NCI-H460 (cell line): Measurements from ENCODE around the gene NCOA6. TPM values are rescaled to one million over a fixed set of nuclear protein-coding genes. Genes with fewer than 3 reads are reported as not detected.

Experiments used
- DNase-seq: peaks from one replicate; pipeline ENCODE4 v3.0.0-alpha.2; 2016; ENCODE audit warnings: low read depth; ENCODE audit errors: extremely low read depth
- small RNA-seq, 2 experiments: library from RNA; depleted of rRNA; stranded (forward); fragments of <200 nt; gene quantifications; one replicate each; pipeline ENCODE3, GENCODE V24; 2014
- total RNA-seq: library from RNA; depleted of rRNA; stranded (reverse); fragments of >200 nt; shearing (Covaris generic); gene quantifications from 2 replicates; pipeline ENCODE4 v1.2.3, GENCODE V29; 2014; rRNA removed

Gene NCOA6
- total RNA-seq, 1 experiment from 2014 or later: 10.1 TPM

DNA sequence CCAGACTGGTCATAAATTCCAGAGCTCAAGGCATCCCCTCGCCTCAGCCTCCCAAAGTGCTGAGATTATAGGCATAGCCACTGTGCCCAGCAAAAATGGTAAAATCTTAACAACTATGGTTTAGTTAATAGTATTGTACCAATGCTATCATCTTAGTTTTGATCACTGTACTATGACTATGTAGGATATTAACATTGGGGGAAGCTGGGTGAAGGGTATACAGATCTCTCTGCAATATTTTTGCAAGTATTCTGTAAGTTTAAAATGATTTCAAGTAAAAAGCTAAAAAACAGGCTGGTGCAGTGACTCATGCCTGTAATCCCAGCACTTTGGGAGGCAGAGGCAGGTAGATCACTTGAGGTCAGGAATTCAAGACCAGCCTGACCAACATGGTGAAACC is 156.4 kb downstream of the NCOA6 start:
- DNase-seq: no peak

Small RNA genes lying within 50 kb of the gene (small RNA-seq; reads per million reads assigned to genes)
- gene AL118520.1: 0 reads per million in 2 experiments

Other genes starting within 250 kb of the NCOA6 start
- 34.9 and 38.3 TPM in 2 replicates for gene PIGU, start 148.6 kb downstream of the NCOA6 start, total RNA-seq
- 2.2 and 2.4 TPM in 2 replicates for gene TP53INP2, start 121.3 kb downstream of the NCOA6 start, total RNA-seq
- gene GGT7, start 47.2 kb upstream of the NCOA6 start, total RNA-seq: 3.4 and 3.9 TPM in 2 replicates
- 33.3 and 36.3 TPM in 2 replicates for gene ACSS2, start 51.0 kb upstream of the NCOA6 start, total RNA-seq
- 97.8 and 100.0 TPM in 2 replicates for gene GSS, start 130.2 kb upstream of the NCOA6 start, total RNA-seq
- gene MYH7B, start 130.2 kb upstream of the NCOA6 start, total RNA-seq: 0.05 and 0.49 TPM in 2 replicates